NCI-H226 (cell line): ENCODE data around the gene TTLL9.

ENCODE experiments used
- DNase-seq: peaks from one replicate; pipeline ENCODE4 v3.0.0-alpha.2; 2015

Gene TTLL9

DNA sequence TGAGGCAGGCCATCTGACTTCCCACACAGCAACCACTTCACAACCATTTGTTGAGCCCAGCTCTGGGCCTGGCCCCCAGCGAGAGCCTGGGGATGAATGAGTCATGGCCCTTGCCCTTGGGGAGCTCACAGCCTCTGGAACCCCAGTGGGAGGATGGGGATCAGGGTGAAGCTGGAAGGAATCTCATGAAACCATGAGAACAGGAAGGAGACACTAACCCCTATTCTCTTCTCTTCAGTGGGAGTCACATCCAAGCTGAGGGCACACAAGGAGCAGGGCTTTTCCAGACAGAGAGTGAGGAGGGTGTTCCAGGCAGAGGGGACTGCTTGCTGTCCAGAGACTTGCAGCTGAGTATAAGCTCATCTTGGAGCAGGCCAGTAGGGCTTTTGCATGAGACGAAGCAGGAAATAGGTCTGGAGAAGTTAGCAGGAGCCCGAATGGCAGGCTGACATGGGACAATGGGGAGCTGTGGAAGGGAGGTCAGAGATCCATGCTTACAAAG is 32.5 kb upstream of the TTLL9 start:
- DNase-seq = peak; percentile 93

DNA sequence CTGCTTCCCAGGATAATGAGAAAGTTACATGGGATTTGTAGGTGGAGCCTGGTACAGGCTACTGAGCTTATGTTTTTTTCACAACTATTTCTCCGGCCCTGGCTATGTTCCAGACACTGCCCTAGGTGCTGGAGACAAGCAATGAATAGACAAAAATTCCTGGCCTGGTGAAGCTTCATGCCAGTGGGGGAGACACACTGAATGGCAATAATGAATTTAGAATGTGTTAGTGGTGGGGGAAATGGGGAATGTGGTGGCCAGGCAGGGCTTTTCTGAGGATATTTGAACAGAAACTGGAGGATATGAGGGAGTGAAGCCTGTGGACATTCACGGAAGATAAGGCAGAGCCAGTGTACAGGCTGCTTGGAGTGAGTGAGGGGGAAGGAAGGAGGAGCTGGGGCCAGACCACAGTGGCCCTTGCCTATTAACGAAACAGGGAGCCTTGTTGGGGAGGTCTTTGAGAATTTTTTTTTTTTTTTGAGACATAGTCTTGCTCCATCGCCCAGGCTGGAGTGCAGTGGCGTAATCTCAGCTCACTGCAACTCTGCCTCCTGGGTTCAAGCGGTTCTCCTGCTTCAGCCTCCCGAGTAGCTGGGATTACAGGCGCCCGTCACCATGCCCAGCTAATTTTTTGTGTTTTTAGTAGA is 31.7 kb upstream of the TTLL9 start:
- DNase-seq = peak; percentile 87

DNA sequence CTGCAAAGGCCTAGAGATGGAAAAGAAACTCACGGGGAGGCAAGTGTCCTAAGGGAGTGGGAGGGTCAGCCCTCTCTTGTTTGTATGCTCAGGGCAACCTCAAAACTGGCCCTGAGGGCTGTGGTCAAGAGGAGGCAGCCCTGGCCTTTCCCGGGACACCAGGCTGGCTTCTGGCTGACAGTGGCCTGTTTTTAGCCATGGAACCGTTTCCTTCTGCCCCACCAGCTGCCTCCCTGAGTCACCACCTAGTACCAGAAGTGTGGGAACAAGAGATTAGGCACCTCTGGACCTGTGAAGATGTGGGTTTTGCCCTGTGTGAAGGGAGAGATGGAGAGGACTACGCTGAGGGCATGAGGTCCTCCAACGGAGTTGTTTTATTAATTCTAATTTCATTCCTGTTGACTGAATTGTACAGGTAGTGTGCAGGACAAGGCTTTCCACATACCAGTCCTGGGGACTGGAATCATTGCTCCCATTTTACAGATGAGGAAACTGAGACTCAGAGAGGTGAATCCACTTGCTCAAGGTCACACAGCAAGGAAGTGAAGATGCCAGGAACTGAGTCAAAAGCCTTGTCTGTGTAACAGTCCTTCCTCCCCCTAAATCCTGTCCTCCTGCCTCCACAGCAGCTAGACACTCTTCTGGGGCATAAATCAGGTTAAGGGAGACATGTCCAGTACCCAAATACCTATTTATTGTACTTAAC is 30.5 kb upstream of the TTLL9 start:
- peak; percentile 14 for DNase-seq

DNA sequence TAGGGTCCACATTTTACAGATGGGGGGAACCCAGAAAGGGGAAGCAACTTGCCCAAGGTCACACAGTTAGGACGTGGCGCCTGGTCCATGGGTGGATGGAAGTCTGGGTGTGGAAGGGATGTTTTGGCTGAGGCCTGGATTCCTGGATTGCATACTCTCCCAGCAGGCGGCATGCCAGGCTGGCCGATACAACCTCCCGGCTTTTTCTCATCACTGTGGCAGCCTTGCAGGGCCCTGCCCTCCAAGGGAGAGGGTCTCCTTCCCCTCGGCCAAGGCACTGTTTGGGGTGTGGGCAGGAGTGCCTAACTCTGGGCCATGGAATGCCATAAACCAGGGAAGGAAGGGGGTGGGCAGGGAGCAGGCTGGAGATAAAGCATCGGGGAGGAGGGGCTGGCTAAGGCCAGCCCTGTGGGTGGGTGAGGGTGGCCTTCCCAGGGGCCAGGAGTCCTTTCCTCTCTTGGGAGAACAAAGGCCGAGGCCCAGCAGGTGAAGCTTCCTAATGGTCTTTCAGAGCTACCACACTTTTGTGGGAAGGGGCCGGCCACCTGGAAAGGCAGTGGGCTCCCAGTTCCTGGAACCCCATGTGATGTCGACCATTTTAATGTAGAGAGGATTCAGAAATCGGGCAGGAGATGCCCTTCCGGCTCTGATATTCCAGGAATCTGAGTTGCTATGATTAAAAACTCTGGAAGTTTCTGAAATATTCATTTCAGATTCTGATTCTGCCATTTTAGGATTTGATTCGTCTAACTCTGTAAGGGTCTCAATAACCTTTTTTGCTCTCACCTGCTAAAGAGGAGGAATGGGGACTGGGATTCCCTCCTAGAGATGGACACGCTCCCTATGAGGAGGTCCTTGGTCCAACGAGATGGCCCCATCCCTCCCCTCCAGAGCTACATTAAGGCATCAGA is 29.3 kb upstream of the TTLL9 start:
- peak; percentile 77 for DNase-seq

DNA sequence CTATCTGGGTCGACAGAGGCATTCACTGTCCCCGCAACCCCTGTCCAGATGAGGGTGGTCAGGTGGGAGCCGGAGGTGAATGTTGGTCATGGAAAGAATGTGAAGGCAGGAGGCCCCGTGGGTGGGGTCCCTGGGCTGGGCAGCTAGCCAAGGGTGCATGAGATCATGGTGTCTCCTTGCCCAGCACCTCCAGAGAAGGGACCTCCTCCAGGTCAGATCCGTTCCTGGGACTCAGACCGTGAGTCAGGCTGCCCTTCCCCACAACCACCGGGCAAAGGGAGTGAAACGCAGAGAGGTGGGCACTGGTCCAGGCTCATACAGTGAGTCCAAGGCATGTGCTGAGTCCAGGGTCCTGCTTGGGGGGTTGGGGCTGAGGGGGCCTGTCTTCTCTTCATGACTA is 28.5 kb upstream of the TTLL9 start:
- peak; percentile 98 for DNase-seq

DNA sequence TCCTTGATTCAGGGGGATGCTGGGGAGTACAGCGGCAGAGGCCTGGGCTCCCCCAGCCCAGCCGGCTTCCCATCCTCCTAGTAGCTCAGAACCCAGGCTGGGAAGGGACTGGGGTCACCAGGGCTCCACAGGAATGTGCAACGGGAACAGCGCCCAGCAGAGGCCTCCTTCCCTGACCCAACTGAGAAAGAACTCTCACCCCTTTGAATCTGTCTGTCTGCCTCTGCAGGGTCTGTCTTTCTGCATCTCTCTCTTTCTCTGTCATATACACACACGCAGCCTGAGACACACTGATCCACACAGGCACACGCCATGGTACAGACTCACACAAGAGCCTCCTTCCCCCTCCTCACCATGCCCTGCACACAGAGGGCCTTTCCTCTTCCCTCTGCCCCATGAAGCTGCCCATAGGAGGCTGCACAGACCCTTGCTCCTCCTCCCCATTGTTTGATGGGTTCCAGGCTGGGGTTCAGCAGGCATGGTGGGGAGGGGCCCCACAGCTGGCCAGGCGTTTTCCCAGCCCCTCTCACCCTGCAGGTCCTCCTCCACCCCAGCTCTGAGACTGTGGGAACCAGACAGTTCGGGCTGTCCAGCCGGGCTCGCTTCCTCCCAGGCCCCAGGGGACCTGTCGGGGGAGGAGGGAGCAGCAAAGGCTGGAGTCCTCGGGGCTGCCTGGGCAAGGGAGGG is 27.8 kb upstream of the TTLL9 start:
- peak; percentile 86 for DNase-seq

DNA sequence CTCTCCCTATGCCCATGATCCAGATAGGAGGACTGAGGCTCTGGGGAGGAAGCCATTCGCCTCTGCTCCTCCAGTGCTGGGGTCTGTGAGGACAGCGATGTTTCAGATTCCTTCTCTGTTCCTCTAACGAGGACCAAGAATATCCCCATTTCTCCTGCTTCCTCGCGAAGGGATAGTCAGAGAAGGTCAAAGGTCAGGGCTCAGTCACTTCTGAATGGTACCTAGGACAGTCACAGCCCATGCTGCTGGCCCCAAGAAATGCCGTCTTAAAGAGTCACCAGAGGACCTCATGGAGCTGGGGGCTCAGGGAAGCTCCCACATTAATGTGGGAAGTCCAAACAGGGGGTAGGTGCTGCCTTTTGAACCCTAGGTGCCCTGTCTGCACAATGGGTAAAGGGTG is 27.1 kb upstream of the TTLL9 start:
- no peak for DNase-seq

DNA sequence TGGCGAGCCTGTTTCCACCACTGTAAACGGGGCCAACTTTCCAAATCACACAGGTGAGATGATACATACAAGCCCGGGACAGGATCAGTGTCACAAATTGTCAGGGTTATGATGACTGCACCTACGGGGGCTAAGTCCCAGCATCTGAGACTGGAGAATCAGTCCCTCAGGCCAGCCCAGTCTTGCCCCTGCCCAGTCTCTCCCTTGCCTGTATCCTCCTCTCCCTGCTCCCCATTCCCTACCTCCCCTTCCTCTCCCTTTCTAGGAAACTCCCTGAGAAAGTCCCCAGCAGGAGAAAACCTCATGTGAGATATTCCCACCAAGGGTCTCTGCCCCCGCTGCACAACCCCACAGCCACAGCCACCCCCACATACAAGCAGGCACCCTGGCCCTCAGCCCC is 26.6 kb upstream of the TTLL9 start:
- no peak for DNase-seq

DNA sequence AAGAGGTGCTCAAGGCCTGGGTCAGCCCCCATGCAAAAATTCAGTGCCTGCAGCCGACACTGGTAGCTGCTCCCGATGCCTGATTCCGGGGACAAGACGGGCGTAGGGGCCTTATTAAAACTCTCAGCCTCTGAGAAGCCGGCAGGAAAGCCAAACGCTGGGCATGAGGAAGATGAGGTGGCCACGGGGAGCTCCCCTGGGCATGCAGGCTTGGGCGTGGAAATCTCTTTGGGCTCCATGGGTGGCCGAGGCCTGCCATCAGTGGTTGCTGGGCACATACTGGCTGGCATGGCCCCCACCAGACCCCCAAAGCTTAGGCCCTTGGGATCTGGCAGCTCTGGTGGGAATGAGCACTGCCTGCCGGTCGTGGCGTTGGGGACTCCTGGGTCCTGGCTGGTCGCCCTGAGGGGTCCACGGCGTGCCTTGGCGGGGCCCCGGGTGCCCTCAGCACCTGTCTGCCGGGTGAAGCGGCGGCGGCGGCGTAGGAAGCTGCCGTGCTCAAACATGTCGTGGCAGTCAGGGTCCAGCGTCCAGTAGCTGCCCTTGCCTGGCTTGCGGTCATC is 25.6 kb upstream of the TTLL9 start:
- no peak for DNase-seq

DNA sequence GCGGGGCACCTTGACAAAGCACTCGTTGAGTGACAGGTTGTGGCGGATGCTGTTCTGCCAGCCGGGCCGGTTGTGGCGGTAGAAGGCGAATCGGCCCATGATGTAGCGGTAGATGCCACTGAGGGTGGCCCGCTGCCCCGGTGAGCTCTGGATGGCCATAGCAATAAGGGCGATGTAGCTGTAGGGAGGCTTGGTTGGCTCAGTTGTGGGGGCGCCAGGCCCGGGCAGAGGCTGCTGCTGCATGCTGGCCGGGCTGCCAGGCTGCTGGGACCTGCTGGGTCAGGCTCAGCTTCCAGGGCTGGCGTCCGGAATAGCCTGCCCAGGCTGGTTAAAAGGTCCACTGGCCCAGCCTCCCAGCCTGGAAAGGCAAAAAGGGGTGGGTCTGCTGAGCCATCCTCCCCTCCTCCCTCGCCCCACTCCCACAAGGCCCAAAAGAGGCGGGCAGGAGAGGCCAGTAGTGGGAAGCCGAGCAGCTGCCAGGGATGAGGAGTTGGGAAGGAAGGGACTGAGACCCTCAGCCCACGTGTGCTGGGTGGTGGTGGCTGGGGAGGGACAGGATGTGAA is 25.1 kb upstream of the TTLL9 start, which contains the start of gene FOXS1:
Gene FOXS1, minus strand, starts transcription at position 305 of the 564 bp plus-strand sequence. Its CDS starts 62 bp downstream, at position 243.
- DNase-seq = no peak

DNA sequence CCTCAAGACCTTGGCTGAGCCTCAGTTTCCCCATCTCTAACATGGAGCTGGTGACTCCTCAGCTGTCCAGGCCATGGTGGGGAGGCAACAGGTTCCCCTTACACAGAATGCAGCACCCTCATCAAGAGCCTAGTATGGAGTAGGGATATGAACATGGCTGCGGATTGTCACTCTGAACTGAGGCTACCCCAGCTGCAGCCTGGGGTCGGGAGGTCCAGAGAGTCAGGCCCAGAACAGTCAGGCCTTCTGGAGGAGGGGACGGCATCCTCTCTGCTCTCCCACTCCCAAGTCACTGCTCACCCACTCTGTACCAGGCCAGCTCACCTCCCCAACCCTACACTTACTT is 23.7 kb upstream of the TTLL9 start:
- DNase-seq = no peak

DNA sequence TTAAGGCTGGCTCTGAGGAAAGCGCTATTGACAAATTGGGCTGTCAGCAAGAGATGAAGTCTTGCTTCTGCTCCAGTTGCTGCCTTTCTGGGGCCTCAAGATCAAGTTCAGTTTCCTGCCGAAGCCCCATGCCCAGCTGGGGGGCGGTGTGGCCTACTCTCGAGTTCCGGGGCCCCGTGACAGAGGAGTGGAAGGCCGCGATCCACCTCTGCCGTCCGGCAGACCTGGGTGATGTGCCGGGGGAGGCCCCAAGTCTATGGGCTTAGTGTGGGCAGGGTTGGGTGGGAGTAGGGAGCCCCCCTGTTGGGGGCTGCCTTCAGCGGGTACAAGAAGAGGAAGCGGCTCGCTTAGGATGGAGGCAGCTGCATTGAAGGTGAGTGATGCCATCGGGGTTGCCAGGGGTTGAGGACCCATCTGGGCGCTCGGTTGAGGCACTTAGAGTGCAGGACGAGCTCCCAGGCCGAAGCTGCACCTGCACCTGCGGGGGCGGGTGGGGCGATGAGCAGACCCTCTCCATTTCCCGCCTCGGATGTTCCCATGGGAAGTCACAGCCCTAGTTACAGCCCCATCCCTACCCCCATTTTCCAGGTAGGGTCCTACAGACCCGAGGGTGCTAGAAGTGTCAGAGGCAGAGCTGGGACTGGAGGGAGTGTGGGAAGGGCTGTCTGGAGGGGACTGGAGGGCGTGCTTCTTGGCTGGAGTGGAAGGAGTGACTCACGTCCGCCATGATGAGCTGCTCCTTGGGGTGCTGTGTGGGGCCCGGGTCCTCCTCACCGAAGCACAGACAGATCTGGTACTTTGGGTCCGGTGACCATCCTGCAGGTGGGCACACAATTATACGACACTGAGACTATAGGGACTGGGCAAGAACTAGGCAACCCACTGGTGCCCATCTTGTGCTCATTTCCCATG is 22.1 kb upstream of the TTLL9 start:
- no peak for DNase-seq

DNA sequence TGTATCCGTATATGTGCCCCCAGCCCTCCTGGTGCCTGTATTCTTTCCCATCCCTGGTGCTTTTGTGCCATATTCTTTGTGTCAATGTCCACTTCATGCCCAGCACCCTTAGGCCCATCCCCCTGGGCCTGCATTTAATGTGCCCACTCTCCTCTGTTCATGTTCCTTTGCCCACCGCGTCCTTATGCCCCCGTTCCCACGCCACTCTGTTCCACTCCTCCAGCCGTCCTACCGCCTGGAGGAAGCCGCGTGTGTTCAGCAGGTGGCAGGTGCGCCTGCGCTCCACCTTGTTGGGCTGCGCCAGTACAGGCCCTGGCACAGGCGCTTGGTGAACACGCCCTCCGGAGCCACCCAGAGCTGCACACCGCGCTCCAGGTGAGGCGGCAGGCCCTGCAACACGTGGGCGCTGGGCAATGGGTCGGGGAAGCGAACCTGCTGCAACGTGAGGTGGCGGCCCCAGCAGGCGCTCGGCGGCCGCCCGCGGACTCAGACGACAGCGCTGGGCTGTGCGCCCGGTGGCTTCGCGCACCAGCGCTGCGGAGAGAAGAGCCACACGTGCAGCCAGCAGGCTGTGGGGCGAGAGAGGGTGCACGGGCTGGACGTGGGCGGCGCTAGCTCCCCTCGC is 21.0 kb upstream of the TTLL9 start:
- no peak for DNase-seq

DNA sequence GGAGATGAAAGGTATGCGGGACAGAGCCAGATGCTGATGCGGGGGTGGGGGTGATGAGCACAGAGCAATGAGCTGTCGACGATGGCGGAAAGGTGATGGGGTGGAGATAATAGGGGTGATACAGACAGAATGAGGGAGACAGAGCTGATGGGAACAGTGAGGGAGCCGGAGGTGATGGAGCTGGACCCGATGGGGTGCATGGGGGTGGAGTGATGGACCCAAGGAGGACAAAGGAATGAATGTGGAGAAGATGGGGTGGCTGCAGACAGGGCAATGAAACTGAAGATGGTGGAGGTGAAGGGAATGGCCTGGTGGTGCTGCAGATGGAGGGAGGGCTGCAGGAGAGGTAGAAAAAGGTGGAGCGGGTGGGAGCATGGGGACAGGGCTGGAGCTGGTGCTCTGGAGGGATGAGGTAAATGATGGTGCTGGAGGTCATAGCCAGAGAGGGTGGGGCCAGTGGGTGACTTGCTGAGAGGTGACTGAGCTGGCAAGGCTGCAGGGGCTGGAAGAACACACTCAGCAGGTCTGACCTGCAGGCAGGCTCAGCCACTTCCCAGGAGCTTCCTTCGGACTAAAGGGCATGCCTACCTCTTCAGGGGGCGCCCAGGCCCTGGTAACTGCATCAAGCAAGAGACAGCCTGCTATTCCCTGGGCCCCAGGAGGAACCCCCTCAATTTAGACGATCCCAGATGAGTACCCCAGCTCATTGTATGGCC is 19.0 kb upstream of the TTLL9 start:
- no peak for DNase-seq

DNA sequence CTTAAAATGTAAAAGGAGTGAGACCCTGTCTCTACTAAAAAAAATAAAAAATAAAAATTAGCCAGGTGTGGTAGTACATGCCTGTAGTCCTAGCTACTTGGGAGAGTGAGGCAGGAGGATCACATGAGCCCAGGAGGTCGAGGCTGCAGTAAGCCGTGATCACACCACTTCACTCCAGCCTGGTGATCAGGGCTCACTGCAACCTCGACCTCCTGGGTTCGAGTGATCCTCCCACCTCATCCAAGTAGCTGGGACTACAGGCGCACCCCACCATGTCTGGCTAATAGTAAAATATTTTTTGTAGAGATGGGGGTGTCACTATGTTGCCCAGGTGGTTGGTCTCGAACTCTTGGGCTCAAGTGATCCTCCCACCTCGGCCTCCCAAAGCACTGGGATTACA is 17.0 kb upstream of the TTLL9 start:
- DNase-seq = no peak

DNA sequence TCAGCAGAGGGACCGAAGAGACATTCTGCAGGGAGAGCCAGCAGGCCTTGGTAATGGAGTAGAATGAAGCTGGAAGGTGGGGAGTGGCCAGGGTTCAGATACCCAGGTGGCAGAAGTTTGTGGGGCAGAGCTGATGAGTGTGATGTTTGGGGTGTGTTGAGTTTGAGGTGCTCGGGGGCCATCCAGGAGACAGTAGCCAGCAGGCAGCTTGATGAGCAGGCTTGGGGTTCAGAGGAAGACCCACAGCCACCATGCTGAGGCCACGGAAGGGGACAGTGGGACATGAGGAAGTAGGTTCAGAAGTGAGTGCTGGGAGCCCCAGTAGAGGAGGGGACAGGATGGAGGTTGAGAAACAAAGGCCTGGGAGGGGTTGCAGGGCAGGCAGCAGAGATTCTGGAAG is 13.9 kb upstream of the TTLL9 start:
- no peak for DNase-seq

DNA sequence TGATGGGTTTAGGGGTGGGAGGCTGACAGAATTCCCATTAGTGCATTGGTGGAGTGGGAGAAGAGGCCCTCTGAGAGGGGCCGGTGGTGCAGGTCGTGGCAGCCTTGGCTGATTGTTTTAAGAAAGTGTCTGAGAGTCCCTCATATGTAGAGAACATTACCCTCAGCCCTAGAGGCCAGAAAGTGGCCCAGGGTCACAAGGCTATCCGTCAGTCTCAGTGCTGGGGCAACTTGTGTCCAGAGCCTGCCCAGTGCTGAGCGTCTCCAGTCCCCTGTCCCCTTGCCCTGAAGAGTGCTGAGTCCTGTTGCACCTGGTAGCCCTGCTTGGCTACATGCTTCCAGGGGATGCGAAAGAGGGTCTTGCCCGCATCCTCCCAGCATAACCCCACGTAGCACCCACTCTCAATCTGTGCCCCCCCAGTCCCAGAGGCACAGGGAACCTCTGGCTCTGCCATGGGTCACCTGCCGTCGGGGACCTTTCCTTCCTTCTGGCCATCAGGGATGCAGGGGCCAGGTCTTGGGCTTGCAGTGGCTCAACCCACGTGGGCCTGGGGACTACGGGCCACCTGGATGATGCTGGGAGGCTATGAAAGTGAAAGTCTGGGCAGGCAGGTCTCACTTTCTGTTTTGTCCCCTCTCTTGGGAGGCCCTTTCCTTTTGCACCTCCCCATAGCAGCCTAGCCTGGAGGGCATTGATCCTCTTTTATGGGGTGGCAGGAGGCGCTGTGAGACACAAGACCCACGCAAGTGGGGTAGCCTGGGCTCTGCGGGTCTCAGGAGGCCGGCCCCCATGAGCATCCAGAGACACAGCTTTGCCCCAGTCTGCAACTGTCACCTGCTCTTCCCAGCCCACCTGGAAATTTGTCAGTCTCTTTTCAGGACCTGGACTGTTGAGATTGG is 12.3 kb upstream of the TTLL9 start:
- DNase-seq = no peak

DNA sequence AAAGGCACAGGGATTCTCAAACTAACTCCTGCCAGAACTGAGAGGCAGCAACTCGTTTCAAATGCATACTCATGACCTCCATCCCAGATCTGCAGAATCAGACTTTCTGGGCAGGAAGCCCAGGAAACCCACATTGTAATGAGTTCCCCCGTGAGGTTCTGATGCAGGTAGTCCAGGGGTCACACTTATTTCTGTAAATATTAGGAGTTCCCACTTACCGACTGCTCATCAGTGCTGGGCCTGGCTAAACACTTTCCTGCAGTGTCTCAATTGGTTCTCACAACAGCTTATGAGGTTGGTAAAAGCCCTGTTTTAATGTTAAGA is 11.7 kb upstream of the TTLL9 start:
- no peak for DNase-seq
